ENCODE data around the gene EPHA10. TPM values are rescaled to one million over a fixed set of nuclear protein-coding genes. Genes with fewer than 3 reads are reported as not detected.
"Not testable (repeated sequence)": the region's sequence is repeated elsewhere in the genome, so short reads cannot be mapped to it uniquely, and the experiment has no call there.

Gene EPHA10
- total RNA-seq, 2 donors from 2014 or later, result 0.73 to 11.8 TPM

DNA sequence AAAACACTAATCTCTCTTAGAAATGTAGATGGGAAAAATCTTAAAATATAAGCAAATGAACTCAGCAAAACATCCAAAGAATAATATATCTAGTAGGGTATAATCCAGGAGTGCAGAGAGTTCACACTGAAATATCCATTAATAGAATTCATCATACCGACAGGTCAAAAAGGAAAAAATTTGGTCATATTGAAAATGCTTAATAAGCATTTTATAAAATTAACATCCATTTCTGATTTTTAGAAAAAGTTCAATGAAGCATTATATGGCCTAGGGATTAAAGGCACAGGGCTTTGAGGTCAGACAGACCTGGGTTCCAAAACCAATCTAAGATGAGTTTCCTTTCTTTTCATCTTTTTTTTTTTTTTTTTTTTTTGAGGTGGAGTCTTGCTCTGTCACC, 16.4 kb downstream of the EPHA10 start:
- 96% methylated on average over 1 of the region's 1 CpG for WGBS
- Histone ChIP-seq H3K4me3 (no peak overlapping the region), H3K4me1 (replicated peaks) (no peaks in the 10 kb centered on the region), H3K36me3 (no peaks in the 10 kb centered on the region), H3K9me3 (no peaks in the 10 kb centered on the region), H3K27me3 (replicated peaks; ENCODE audit: insufficient read depth) (peaks cover 4% of the 10 kb centered on the region), H3K27ac (no peak overlapping the region)
- no peak for TF ChIP-seq POLR2A (IDR thresholded peaks at IDR 0.05)
- TF ChIP-seq, protein P1, sequence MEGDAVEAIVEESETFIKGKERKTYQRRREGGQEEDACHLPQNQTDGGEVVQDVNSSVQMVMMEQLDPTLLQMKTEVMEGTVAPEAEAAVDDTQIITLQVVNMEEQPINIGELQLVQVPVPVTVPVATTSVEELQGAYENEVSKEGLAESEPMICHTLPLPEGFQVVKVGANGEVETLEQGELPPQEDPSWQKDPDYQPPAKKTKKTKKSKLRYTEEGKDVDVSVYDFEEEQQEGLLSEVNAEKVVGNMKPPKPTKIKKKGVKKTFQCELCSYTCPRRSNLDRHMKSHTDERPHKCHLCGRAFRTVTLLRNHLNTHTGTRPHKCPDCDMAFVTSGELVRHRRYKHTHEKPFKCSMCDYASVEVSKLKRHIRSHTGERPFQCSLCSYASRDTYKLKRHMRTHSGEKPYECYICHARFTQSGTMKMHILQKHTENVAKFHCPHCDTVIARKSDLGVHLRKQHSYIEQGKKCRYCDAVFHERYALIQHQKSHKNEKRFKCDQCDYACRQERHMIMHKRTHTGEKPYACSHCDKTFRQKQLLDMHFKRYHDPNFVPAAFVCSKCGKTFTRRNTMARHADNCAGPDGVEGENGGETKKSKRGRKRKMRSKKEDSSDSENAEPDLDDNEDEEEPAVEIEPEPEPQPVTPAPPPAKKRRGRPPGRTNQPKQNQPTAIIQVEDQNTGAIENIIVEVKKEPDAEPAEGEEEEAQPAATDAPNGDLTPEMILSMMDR (IDR thresholded peaks at IDR 0.05), result no peak
- no peak for TF ChIP-seq POLR2AphosphoS5 (IDR thresholded peaks at IDR 0.05)
- intact Hi-C loops (cut with DNase I), result no loop called here
- DNase-seq (ENCODE audit: low spot score), result no peak

DNA sequence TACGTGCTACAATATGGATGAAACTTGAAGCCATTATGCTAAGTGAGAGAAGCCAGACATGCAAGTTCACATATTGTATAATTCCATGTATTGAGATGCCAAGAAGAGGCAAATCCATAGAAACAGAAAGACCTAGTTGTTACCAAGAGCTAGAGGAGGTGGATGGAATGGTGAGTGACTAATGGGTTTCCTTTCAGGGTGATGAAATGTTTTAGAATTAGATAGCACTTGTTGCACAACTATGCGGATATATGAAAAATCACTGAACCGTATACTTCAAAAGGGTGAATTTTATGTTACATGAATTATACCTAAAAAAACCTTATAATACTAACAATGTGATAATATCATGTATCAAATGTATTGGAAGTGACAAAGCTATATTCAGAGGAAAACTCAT, 18.1 kb downstream of the EPHA10 start:
- no peaks in the 10 kb centered on the region for H3K27me3 ChIP-seq (replicated peaks; ENCODE audit: insufficient read depth)
- no peaks in the 10 kb centered on the region for H3K9me3 ChIP-seq
- intact Hi-C loops (cut with DNase I), result no loop called here
- no peaks in the 10 kb centered on the region for H3K4me1 ChIP-seq (replicated peaks)
- 89% methylated on average over 3 of the region's 3 CpGs for WGBS
- H3K4me3 ChIP-seq, result no peak overlapping the region
- DNase-seq (ENCODE audit: low spot score), result no peak
- no peaks in the 10 kb centered on the region for H3K36me3 ChIP-seq
- no peak overlapping the region for H3K27ac ChIP-seq
- no peak for TF ChIP-seq POLR2A (IDR thresholded peaks at IDR 0.05)
- TF ChIP-seq, protein P1 (IDR thresholded peaks at IDR 0.05), result no peak
- no peak for TF ChIP-seq POLR2AphosphoS5 (IDR thresholded peaks at IDR 0.05)

DNA sequence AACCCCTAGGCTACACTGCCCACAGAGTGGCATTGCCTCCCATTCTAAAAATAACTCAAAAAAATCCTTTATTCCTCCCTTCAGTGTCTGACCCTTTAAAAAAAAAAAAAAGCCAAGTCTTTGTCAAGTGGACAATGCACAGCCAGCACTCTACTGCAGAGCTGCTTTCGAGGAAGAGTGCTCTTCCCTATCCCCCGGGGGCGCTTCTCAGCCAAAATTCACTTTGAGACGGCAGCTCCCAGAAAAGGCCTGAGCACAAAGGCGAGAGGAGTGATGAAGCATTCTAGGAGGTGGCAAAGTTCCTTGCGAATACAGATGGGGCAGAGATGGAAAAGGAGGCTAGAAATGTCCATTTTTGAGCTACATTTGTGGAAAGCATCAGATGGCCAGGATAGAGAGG, 23.3 kb downstream of the EPHA10 start:
- no peaks in the 10 kb centered on the region for H3K36me3 ChIP-seq
- H3K27me3 ChIP-seq (replicated peaks; ENCODE audit: insufficient read depth), result no peaks in the 10 kb centered on the region
- no peaks in the 10 kb centered on the region for H3K4me1 ChIP-seq (replicated peaks)
- H3K27ac ChIP-seq, result no peak overlapping the region
- H3K9me3 ChIP-seq, result no peaks in the 10 kb centered on the region
- intact Hi-C loops (cut with DNase I), result no loop called here
- DNase-seq (ENCODE audit: low spot score), result no peak
- WGBS, result 37% methylated on average over 6 of the region's 6 CpGs
- TF ChIP-seq, protein P1 (IDR thresholded peaks at IDR 0.05), result no peak
- TF ChIP-seq POLR2AphosphoS5 (IDR thresholded peaks at IDR 0.05), result no peak
- no peak for TF ChIP-seq POLR2A (IDR thresholded peaks at IDR 0.05)
- H3K4me3 ChIP-seq, result no peak overlapping the region

DNA sequence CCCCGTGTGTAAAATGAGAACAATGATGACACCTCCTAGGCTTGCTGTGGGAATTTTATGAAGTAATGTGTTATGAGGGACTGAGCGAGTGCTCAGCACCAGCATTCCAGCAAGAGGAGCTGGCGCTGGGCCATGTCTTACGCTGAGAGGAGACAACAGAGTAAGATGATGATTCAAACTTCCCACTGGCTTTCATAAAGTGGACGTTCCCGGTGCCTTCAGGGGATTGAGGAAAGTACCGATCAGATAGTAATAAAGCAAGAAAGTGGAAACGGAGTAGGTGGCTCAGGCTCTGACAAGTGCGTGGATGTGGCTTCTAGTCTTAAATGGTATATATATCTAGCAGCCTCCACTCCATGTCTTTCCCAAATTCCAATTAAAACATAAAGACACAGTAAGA, 23.8 kb downstream of the EPHA10 start:
- Histone ChIP-seq H3K27me3 (replicated peaks; ENCODE audit: insufficient read depth) (no peaks in the 10 kb centered on the region), H3K4me1 (replicated peaks) (no peaks in the 10 kb centered on the region), H3K27ac (no peak overlapping the region), H3K4me3 (no peak overlapping the region), H3K9me3 (no peaks in the 10 kb centered on the region), H3K36me3 (no peaks in the 10 kb centered on the region)
- intact Hi-C loops (cut with DNase I), result no loop called here
- TF ChIP-seq, protein P1 (IDR thresholded peaks at IDR 0.05), result no peak
- no peak for TF ChIP-seq POLR2AphosphoS5 (IDR thresholded peaks at IDR 0.05)
- TF ChIP-seq POLR2A (IDR thresholded peaks at IDR 0.05), result no peak
- DNase-seq (ENCODE audit: low spot score), result no peak
- WGBS, result 60% methylated on average over 9 of the region's 9 CpGs

DNA sequence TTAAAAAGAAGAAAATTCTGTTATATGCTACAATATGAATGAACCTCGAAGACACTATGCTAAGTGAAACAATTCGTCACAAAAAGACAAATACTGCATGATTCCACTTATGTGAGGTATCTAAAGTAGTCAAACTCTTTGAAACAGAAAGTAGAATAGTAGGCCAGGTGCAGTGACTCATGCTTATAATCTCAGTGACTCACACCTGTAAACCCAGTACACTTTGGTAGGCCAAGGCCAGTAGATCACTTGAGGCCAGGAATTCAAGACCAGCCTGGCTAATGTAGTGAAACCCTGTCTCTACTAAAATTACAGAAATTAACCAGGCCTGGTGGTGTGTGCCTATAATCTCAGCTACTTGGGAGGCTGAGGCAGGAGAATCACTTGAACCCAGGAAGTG, 25.7 kb downstream of the EPHA10 start:
- no peak for DNase-seq (ENCODE audit: low spot score)
- WGBS, result 93% methylated on average over 2 of the region's 2 CpGs

DNA sequence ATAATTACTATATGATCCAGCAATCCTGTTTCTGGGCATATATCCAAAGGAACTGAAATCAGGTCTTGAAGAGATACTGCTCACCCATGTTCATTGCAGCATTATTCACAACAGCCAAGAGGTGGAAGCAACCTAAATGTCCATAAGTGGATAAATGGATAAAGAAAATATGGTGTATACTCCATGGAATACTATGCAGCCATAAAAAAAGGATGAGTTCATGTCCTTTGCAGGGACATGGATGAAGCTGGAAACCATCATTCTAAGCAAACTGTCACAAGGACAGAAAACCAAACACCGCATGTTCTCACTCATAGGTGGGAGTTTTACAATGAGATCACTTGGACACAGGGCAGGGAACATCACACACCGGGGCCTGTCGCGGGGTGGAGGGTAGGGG, 26.3 kb downstream of the EPHA10 start:
- H3K4me3 ChIP-seq; H3K9me3 ChIP-seq; H3K4me1 ChIP-seq (replicated peaks); H3K36me3 ChIP-seq; DNase-seq (ENCODE audit: low spot score); intact Hi-C loops (cut with DNase I); H3K27ac ChIP-seq; H3K27me3 ChIP-seq (replicated peaks; ENCODE audit: insufficient read depth): not testable (repeated sequence)
- 90% methylated on average over 4 of the region's 4 CpGs for WGBS

More for the DNA sequence above, 25.7 kb downstream of the EPHA10 start:
- Histone ChIP-seq H3K27ac (no peak overlapping the region), H3K27me3 (replicated peaks; ENCODE audit: insufficient read depth) (peaks cover 5% of the 10 kb centered on the region), H3K36me3 (no peaks in the 10 kb centered on the region), H3K9me3 (no peaks in the 10 kb centered on the region), H3K4me1 (replicated peaks) (no peaks in the 10 kb centered on the region), H3K4me3 (no peak overlapping the region)
- TF ChIP-seq, protein P1 (IDR thresholded peaks at IDR 0.05), result no peak
- TF ChIP-seq POLR2AphosphoS5 (IDR thresholded peaks at IDR 0.05) (no peak), POLR2A (IDR thresholded peaks at IDR 0.05) (no peak)
- intact Hi-C loops (cut with DNase I), result no loop called here

DNA sequence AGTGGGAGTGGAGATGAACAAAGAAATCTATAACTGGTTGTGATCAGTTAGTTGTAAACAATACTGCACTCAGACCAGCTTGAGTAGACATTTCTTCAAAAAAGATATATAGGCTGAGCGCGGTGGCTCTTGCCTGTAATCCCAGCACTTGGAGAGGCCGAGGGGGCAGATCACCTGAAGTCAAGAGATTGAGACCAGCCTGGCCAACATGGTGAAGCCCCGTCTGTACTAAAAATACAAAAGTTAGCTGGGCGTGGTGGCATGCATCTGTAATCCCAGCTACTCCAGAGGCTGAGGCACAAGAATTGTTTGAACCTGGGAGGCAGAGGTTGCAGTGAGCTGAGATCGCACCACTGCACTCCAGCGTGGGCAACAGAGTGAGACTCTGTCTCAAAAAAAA, 26.9 kb downstream of the EPHA10 start:
- DNase-seq (ENCODE audit: low spot score); intact Hi-C loops (cut with DNase I); H3K27me3 ChIP-seq (replicated peaks; ENCODE audit: insufficient read depth); H3K9me3 ChIP-seq; H3K36me3 ChIP-seq; H3K27ac ChIP-seq; H3K4me3 ChIP-seq; H3K4me1 ChIP-seq (replicated peaks): not testable (repeated sequence)
- 82% methylated on average over 7 of the region's 7 CpGs for WGBS

All from prostate gland (tissue), 2 donors.